Fibroblast of villous mesenchyme (primary cell): ENCODE measurements around the gene FAM234B. TPM values are rescaled to one million over a fixed set of nuclear protein-coding genes. Genes with fewer than 3 reads are reported as not detected.

Source experiments
- DNase-seq: peaks from one replicate; pipeline ENCODE4 v3.0.0-alpha.2; 2010; ENCODE audit warnings: low read depth
- H3K4me3 ChIP-seq: 2 replicates; pipeline ENCODE4 v1.5.1; 2011; ENCODE audit warnings: low read depth, mild to moderate bottlenecking, low read length
- total RNA-seq: library from RNA; depleted of rRNA; stranded (reverse); fragments of >200 nt; gene quantifications from 2 replicates; pipeline ENCODE4 v1.2.3, GENCODE V29; 2012
- TF ChIP-seq, protein P1 (sequence below): IDR thresholded peaks from 2 replicates; pipeline ENCODE4 v1.5.1; 2012; ENCODE audit warnings: low read depth, mild to moderate bottlenecking, low read length; ENCODE audit not compliant: insufficient read depth

Gene FAM234B
- total RNA-seq, 1 donor = 10.8 TPM

- TF ChIP-seq, protein P1, sequence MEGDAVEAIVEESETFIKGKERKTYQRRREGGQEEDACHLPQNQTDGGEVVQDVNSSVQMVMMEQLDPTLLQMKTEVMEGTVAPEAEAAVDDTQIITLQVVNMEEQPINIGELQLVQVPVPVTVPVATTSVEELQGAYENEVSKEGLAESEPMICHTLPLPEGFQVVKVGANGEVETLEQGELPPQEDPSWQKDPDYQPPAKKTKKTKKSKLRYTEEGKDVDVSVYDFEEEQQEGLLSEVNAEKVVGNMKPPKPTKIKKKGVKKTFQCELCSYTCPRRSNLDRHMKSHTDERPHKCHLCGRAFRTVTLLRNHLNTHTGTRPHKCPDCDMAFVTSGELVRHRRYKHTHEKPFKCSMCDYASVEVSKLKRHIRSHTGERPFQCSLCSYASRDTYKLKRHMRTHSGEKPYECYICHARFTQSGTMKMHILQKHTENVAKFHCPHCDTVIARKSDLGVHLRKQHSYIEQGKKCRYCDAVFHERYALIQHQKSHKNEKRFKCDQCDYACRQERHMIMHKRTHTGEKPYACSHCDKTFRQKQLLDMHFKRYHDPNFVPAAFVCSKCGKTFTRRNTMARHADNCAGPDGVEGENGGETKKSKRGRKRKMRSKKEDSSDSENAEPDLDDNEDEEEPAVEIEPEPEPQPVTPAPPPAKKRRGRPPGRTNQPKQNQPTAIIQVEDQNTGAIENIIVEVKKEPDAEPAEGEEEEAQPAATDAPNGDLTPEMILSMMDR = no peak
- no peak overlapping the region for H3K4me3 ChIP-seq
- no peak for DNase-seq
These were observed 23.1 kb downstream of the FAM234B start for GRCh38 chr12:13067322-13067721.

- TF ChIP-seq, protein P1 = no peak
- no peak for DNase-seq
- no peak overlapping the region for H3K4me3 ChIP-seq
These were observed 25.2 kb downstream of the FAM234B start for GRCh38 chr12:13069380-13069779.

DNA sequence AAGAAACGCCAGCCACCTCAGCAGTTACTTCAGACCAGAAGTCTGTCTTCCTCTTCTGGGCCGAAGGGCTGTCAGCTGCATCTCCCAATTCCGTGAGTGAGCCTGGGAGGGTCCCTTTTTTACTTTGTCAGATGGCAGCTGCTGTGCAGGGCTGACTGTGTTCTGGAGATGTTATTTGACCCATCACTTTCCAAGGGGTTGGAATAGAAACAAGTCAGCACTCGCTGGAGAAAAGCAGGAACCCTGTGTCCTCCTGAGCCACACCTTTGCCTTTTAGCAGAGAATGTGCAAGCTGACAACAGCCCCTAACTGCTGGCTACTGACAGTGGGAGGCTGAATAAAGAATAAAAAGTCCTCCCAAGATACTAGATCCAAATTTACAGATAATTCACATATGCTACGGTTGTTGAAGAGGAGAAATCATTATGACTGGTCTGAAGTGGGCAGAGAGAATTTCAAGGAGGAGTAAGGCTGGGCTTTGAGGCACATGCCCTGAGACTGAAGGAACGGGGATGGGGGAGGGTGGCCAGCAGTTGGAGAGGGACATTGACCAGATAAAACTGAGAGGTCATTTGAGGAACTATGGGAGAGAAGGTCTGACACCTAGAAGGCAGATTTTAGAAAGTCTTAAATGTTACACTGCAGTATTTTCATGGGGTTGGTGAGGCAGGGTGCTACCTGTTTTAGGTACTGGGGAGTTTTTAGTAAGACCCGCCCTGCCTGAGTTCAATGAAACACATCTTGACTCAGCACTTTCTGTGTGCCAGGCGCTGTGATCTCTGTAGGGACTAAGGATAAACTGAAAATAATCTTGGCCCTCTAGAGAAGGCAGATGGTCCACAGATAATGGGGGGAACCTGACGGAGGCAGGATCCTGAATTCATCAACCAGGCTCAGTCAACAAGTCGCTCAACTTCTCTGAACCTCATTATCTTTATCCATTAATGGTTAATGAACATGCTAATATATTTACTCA, 27.4 kb downstream of the FAM234B start:
- H3K4me3 ChIP-seq = no peak overlapping the region
- no peak for DNase-seq
- TF ChIP-seq, protein P1 = no peak

DNA sequence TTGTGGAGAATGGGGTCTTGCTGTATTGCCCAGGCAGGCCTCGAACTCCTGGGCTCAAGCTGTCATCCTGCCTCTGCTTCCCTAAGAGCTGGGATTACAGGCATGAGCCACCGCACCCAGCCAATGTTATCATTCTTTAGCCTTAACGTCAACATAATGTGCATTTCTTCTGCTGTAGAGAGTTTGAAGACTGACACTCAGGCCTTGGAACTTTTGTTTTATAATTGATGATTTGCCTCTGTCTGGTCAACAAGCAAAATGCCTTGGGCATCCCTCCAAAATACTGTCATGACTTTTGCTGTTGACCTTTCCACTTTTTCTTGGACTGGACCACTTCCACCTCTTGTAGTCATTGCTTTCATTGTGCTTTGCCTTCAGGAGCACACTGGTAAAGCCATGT, 29.0 kb downstream of the FAM234B start:
- peak; percentile 56 for DNase-seq
- TF ChIP-seq, protein P1 = no peak

GRCh38 chr12:13074396-13075117, 30.4 kb downstream of the FAM234B start:
- DNase-seq = no peak
- no peak overlapping the region for H3K4me3 ChIP-seq
- TF ChIP-seq, protein P1 = no peak

More for the DNA sequence above, 29.0 kb downstream of the FAM234B start:
- H3K4me3 ChIP-seq = no peak overlapping the region

- TF ChIP-seq, protein P1 = no peak
- no peak for DNase-seq
- H3K4me3 ChIP-seq = no peak overlapping the region
These were observed 30.9 kb downstream of the FAM234B start for GRCh38 chr12:13075118-13075480.
